GM18861 (cell line): ENCODE data around the gene NCOA5.
"Not testable (repeated sequence)": the region's sequence is repeated elsewhere in the genome, so short reads cannot be mapped to it uniquely, and the experiment has no call there.

Experiments
- ATAC-seq: cut with Tn5 transposase; IDR thresholded peaks from one replicate; pipeline ENCODE4 v1.9.1; 2021; ENCODE audit not compliant: unreplicated experiment

Gene NCOA5

GRCh38 chr20:46121184-46121930 lies 31.6 kb upstream of the NCOA5 start:
- ATAC-seq, result no peak

- no peak for ATAC-seq
Observed at GRCh38 chr20:46120136-46120535, 30.4 kb upstream of the NCOA5 start.

- ATAC-seq, result no peak
Observed at GRCh38 chr20:46119547-46119946, 29.8 kb upstream of the NCOA5 start.

- peak; percentile 55 for ATAC-seq
Observed at GRCh38 chr20:46119028-46119546, 29.3 kb upstream of the NCOA5 start.

GRCh38 chr20:46118481-46119020 lies 28.8 kb upstream of the NCOA5 start:
- peak; percentile 29 for ATAC-seq

- ATAC-seq, result peak; percentile 54
Observed at GRCh38 chr20:46117704-46118467, 28.1 kb upstream of the NCOA5 start, which contains the start of gene CD40. Gene CD40 (plus strand): TSS chr20:46118314. CDS start chr20:46118344, 30 bp downstream.

GRCh38 chr20:46114449-46114848 lies 24.7 kb upstream of the NCOA5 start:
- no peak for ATAC-seq

GRCh38 chr20:46113113-46113470 lies 23.3 kb upstream of the NCOA5 start:
- ATAC-seq, result no peak

- no peak for ATAC-seq
Observed at GRCh38 chr20:46112430-46113112, 22.8 kb upstream of the NCOA5 start.

- ATAC-seq, result no peak
Observed at GRCh38 chr20:46111836-46112212, 22.1 kb upstream of the NCOA5 start.

GRCh38 chr20:46111028-46111835 lies 21.5 kb upstream of the NCOA5 start:
- peak; percentile 34 for ATAC-seq

GRCh38 chr20:46108976-46109375 lies 19.2 kb upstream of the NCOA5 start:
- ATAC-seq, result no peak

- ATAC-seq, result peak; percentile 78
Observed at GRCh38 chr20:46108435-46108841, 18.7 kb upstream of the NCOA5 start.

- no peak for ATAC-seq
Observed at GRCh38 chr20:46107061-46107460, 17.3 kb upstream of the NCOA5 start.

- ATAC-seq, result no peak
Observed at GRCh38 chr20:46104262-46104661, 14.5 kb upstream of the NCOA5 start.

- ATAC-seq, result no peak
Observed at GRCh38 chr20:46102940-46103339, 13.2 kb upstream of the NCOA5 start.

GRCh38 chr20:46101957-46102356 lies 12.2 kb upstream of the NCOA5 start:
- no peak for ATAC-seq

- no peak for ATAC-seq
Observed at GRCh38 chr20:46100988-46101387, 11.2 kb upstream of the NCOA5 start.

- ATAC-seq, result not testable (repeated sequence)
Observed at GRCh38 chr20:46100444-46100843, 10.7 kb upstream of the NCOA5 start.

- no peak for ATAC-seq
Observed at GRCh38 chr20:46099491-46100287, 9.9 kb upstream of the NCOA5 start.
